Stomach (tissue), 9 donors: ENCODE data around the gene LPAR1. TPM values are rescaled to one million over a fixed set of nuclear protein-coding genes. Genes with fewer than 3 reads are reported as not detected.
A peak's percentile ranks its signal among the peaks of the same experiment; 100 is the strongest.

Experiments used
- DNase-seq, 2 donors: peaks; one replicate each; pipeline versions ENCODE4 v3.0.0 to v3.0.0-alpha.2; 2013 to 2019
- H3K27ac ChIP-seq, 5 donors: fragments of 200-600 bp in 4 of 5; sonication (generic) in 4 of 5; one replicate each; pipeline ENCODE4 v1.5.1; 2013 to 2019; ENCODE audit warnings: mild to moderate bottlenecking in 1 of 5, moderate library complexity in 1 of 5
- H3K27me3 ChIP-seq, 3 donors: fragments of 200-600 bp; sonication (generic); one replicate each; pipeline ENCODE4 v1.5.1; 2017 to 2019; ENCODE audit warnings: mixed run types in 1 of 3
- H3K36me3 ChIP-seq, 4 donors: fragments of 200-600 bp; sonication (generic); 1 replicate in 3 of 4; 2 replicates in 1 of 4; pipeline ENCODE4 v1.5.1; 2016 to 2019
- H3K4me1 ChIP-seq, 4 donors: fragments of 200-600 bp; sonication (generic); one replicate each; pipeline ENCODE4 v1.5.1; 2016 to 2019
- H3K4me3 ChIP-seq, 4 donors: fragments of 200-600 bp; sonication (generic) in 3 of 4; one replicate each; pipeline ENCODE4 v1.5.1; 2016 to 2019; ENCODE audit warnings: mild to moderate bottlenecking in 1 of 4
- H3K9me3 ChIP-seq, 4 donors: fragments of 200-600 bp; sonication (generic); one replicate each; pipeline ENCODE4 v1.5.1; 2016 to 2019
- CTCF ChIP-seq, 7 experiments: fragments of 450-650 bp in 4 of 7; fragments of 200-600 bp in 3 of 7; sonication (generic) in 3 of 7; IDR thresholded peaks; one replicate each; pipeline ENCODE4 v1.5.1; 2016 to 2019; ENCODE audit warnings: antibody characterized with exemption in 7 of 7, control low read depth in 2 of 7, mild to moderate bottlenecking in 1 of 7
- EP300 ChIP-seq: sonication (generic); formaldehyde crosslinking; IDR thresholded peaks from one replicate; pipeline ENCODE4 v1.6.1; 2017; ENCODE audit warnings: antibody characterized with exemption
- POLR2A ChIP-seq, 4 donors: fragments of 450-650 bp; IDR thresholded peaks; one replicate each; pipeline ENCODE4 v1.6.1; 2016; ENCODE audit warnings: antibody characterized with exemption in 4 of 4, control low read depth in 2 of 4, mild to moderate bottlenecking in 1 of 4, moderate library complexity in 1 of 4
- POLR2AphosphoS5 ChIP-seq, 3 donors: sonication (generic); formaldehyde crosslinking; IDR thresholded peaks; one replicate each; pipeline ENCODE4 v1.6.1; 2016; ENCODE audit warnings: antibody characterized with exemption in 3 of 3
- whole genome bisulfite sequencing, 5 donors: extraction: QIAGEN DNeasy Blood & Tissue Kit in 3 of 5; methylation state at CpG; one replicate each; pipeline versions ENCODE4 v1.1.5 to v1.1.7; 2013 to 2018; 5-methylcytosine and 5-hydroxymethylcytosine counted together
- intact Hi-C: fragments of 100-400 bp; cut with DNase I; formaldehyde crosslinking; loops from one replicate; pipeline ENCODE4 v1.15.1; 2023; ENCODE audit warnings: low total_unique reads
- polyA plus RNA-seq, 3 donors: library from polyadenylated mRNA; stranded (reverse); fragments of 200-250 nt; gene quantifications; one replicate each; pipeline ENCODE4 v1.2.3, GENCODE V29; 2013
- total RNA-seq, 5 donors: library from RNA; depleted of rRNA; stranded (reverse); fragments of >200 nt; gene quantifications; one replicate each; pipeline versions ENCODE4 v1.1.0 to v1.2.3, GENCODE V29; 2014 to 2016
- donor health status: healthy with polysubstance abuse.
- donor health status: Bipolar disorder and iron deficiency.
- donor health status: healthy.

The LPAR1 gene
- total and polyA plus RNA-seq, 8 donors = 7.4 to 40.0 (median 21.2) TPM

- Histone ChIP-seq H3K4me1 (peaks cover 0 to 19% (median 11%) of the 10 kb centered on the region in 4 donors), H3K4me3 (no peak overlapping the region), H3K27me3 (peaks cover 0 to 16% (median 7%) of the 10 kb centered on the region in 3 donors), H3K36me3 (no peaks in the 10 kb centered on the region), H3K9me3 (peaks cover 0 to 13% (median 11%) of the 10 kb centered on the region in 4 donors), H3K27ac (no peak overlapping the region)
- no peak for DNase-seq
- intact Hi-C loops = no loop called here
- TF ChIP-seq EP300 (no peak), POLR2A (IDR thresholded peaks at IDR 0.05) (no peak), POLR2AphosphoS5 (IDR thresholded peaks at IDR 0.05) (no peak), CTCF (IDR thresholded peaks at IDR 0.05) (no peak)
- WGBS, 5 donors = 43 to 60% (median 53%) methylated on average over 5 of the region's 5 CpGs
These were observed 3.6 kb upstream of the LPAR1 start for GRCh38 chr9:111041902-111042301.

DNA sequence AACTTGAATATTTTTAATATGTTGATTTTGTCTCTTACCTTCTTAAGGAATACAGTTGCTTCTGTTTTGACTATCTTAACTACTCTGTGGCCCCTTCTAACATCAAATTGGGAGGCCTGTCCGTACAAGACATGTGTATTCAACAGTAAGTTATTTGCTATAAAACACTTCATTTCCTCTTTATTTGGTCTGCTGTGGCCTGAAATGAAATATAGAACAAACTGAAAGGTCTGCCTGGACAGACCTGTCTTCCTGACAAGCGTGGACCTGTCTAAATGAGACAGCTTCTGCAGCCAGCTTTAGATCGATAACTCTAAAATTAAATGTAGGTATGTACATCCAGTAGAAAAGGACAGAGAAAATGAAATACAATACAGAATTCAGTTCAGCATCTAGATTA lies 2.2 kb upstream of the LPAR1 start:
- no peak for TF ChIP-seq EP300
- 81 to 87% (median 85%) methylated on average over 3 of the region's 3 CpGs for WGBS, 5 donors
- Histone ChIP-seq H3K36me3 (no peaks in the 10 kb centered on the region), H3K27me3 (peaks cover 0 to 29% (median 7%) of the 10 kb centered on the region in 3 donors), H3K9me3 (peaks cover 0 to 13% (median 8%) of the 10 kb centered on the region in 4 donors), H3K4me3 (no peak overlapping the region), H3K4me1 (peaks cover 0 to 31% (median 23%) of the 10 kb centered on the region in 4 donors), H3K27ac (no peak overlapping the region)
- intact Hi-C loops = no loop called here
- DNase-seq = no peak

GRCh38 chr9:111039231-111039906 lies 1.1 kb upstream of the LPAR1 start:
- intact Hi-C loops = no loop called here
- peak; percentile 35 to 78 for DNase-seq
- Histone ChIP-seq H3K36me3 (no peaks in the 10 kb centered on the region), H3K9me3 (peaks cover 0 to 2% (median 0%) of the 10 kb centered on the region in 4 donors), H3K27me3 (peaks cover 0 to 29% (median 7%) of the 10 kb centered on the region in 3 donors), H3K27ac (peak overlapping the region; percentile 63 to 92 (median 89)), H3K4me3 (peak overlapping the region; percentile 61 to 74 (median 70)), H3K4me1 (peaks cover 0 to 35% (median 26%) of the 10 kb centered on the region in 4 donors)
- TF ChIP-seq EP300 (no peak), POLR2AphosphoS5 (IDR thresholded peaks at IDR 0.05) (no peak), POLR2A (IDR thresholded peaks at IDR 0.05) (no peak), CTCF (IDR thresholded peaks at IDR 0.05) (no peak)
- 19 to 31% (median 24%) methylated on average over 23 of the region's 23 CpGs for WGBS, 5 donors

DNA sequence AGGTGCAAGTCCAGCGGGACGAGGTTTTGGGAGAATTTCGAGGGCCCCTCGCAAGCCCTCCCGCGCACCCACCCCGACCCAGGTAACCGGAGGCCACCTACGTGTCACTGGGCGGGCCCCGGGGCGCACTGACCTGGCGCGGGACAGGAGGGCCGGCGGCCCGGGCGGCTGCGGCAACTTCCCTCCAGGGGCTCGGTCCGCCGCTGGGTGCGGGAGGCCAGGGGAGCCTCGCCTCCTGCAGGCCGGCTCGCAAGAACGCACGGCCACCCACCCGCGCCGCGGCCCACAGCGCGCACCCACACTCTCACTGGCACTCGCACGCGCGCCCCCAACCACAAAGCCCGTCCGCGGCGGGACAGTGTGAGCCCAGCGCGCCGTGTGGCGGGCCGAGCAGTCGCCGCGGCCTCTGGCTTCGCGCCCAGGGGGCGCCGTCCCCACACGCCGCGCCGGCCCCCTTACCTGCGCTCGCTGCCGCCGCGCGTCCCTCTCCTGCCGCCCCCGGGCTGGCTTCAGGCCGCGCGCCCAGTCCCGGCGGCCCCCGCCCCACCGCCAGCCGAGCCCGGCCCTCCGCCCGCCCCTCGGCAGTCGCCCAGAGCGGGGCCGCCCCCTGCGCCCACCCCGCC lies 451 bp downstream of the LPAR1 start:
- no peaks in the 10 kb centered on the region for H3K9me3 ChIP-seq
- H3K36me3 ChIP-seq = no peaks in the 10 kb centered on the region
- intact Hi-C loops = no loop called here
- TF ChIP-seq EP300 = no peak
- no peak for TF ChIP-seq CTCF (IDR thresholded peaks at IDR 0.05)
- no peak for TF ChIP-seq POLR2A (IDR thresholded peaks at IDR 0.05)
- no peak for TF ChIP-seq POLR2AphosphoS5 (IDR thresholded peaks at IDR 0.05)
- 0 to 2% (median 0%) methylated on average over 5 to 82 of the region's 83 CpGs; no CpG with 5 or more reads in 1 of the 5 donors for WGBS, 5 donors
- peak; percentile 40 to 86 for DNase-seq
- peak overlapping the region; percentile 86 to 95 (median 91) for H3K27ac ChIP-seq
- peaks cover 0 to 41% (median 32%) of the 10 kb centered on the region in 4 donors for H3K4me1 ChIP-seq
- peak overlapping the region; percentile 61 to 74 (median 70) for H3K4me3 ChIP-seq
- peaks cover 0 to 29% (median 7%) of the 10 kb centered on the region in 3 donors for H3K27me3 ChIP-seq
